GM19193 (cell line): ENCODE results near the gene FBXL22.

Experiments
- POLR2A ChIP-seq: IDR thresholded peaks from 4 replicates; pipeline ENCODE4 v1.6.1; 2011; ENCODE audit not compliant: insufficient read depth, insufficient read length; ENCODE audit errors: extremely low read depth

Gene FBXL22

GRCh38 chr15:63601026-63601703 is 4.0 kb downstream of the FBXL22 start:
- peak; percentile 64 for TF ChIP-seq POLR2A

GRCh38 chr15:63601704-63602185 is 4.6 kb downstream of the FBXL22 start:
- TF ChIP-seq POLR2A, result no peak

- TF ChIP-seq POLR2A, result no peak
These were observed 5.4 kb downstream of the FBXL22 start for GRCh38 chr15:63602595-63602994.

- TF ChIP-seq POLR2A, result no peak
These were observed 6.3 kb downstream of the FBXL22 start for GRCh38 chr15:63603516-63603915.

- no peak for TF ChIP-seq POLR2A
These were observed 7.1 kb downstream of the FBXL22 start for GRCh38 chr15:63604281-63604680.

- no peak for TF ChIP-seq POLR2A
These were observed 7.8 kb downstream of the FBXL22 start for GRCh38 chr15:63605036-63605435.

- no peak for TF ChIP-seq POLR2A
These were observed 8.6 kb downstream of the FBXL22 start for GRCh38 chr15:63605816-63606215.

- no peak for TF ChIP-seq POLR2A
These were observed 9.1 kb downstream of the FBXL22 start for GRCh38 chr15:63606308-63606707.

GRCh38 chr15:63608989-63609388 is 11.8 kb downstream of the FBXL22 start:
- no peak for TF ChIP-seq POLR2A

GRCh38 chr15:63609448-63609847 is 12.3 kb downstream of the FBXL22 start:
- no peak for TF ChIP-seq POLR2A

- no peak for TF ChIP-seq POLR2A
These were observed 13.1 kb downstream of the FBXL22 start for GRCh38 chr15:63610209-63610841.

GRCh38 chr15:63611177-63611576 is 14.0 kb downstream of the FBXL22 start:
- TF ChIP-seq POLR2A, result no peak

- TF ChIP-seq POLR2A, result no peak
These were observed 15.1 kb downstream of the FBXL22 start for GRCh38 chr15:63612300-63612699.

- no peak for TF ChIP-seq POLR2A
These were observed 18.7 kb downstream of the FBXL22 start for GRCh38 chr15:63615935-63616334.

GRCh38 chr15:63623232-63623969 is 26.2 kb downstream of the FBXL22 start:
- no peak for TF ChIP-seq POLR2A

- TF ChIP-seq POLR2A, result no peak
These were observed 29.8 kb downstream of the FBXL22 start for GRCh38 chr15:63626955-63627354.

- TF ChIP-seq POLR2A, result no peak
These were observed 31.1 kb downstream of the FBXL22 start for GRCh38 chr15:63628123-63628822.
